GM18873 (cell line): ENCODE measurements around the gene YPEL5.
"Not testable (repeated sequence)": the region's sequence is repeated elsewhere in the genome, so short reads cannot be mapped to it uniquely, and the experiment has no call there.

Source experiments
- ATAC-seq: cut with Tn5 transposase; IDR thresholded peaks from one replicate; pipeline ENCODE4 v1.9.1; 2021; ENCODE audit warnings: mild to moderate bottlenecking, moderate library complexity, moderate number of reproducible peaks; ENCODE audit not compliant: unreplicated experiment, low FRiP score

YPEL5 gene

GRCh38 chr2:30136764-30137444 is 9.9 kb upstream of the YPEL5 start:
- no peak for ATAC-seq

DNA sequence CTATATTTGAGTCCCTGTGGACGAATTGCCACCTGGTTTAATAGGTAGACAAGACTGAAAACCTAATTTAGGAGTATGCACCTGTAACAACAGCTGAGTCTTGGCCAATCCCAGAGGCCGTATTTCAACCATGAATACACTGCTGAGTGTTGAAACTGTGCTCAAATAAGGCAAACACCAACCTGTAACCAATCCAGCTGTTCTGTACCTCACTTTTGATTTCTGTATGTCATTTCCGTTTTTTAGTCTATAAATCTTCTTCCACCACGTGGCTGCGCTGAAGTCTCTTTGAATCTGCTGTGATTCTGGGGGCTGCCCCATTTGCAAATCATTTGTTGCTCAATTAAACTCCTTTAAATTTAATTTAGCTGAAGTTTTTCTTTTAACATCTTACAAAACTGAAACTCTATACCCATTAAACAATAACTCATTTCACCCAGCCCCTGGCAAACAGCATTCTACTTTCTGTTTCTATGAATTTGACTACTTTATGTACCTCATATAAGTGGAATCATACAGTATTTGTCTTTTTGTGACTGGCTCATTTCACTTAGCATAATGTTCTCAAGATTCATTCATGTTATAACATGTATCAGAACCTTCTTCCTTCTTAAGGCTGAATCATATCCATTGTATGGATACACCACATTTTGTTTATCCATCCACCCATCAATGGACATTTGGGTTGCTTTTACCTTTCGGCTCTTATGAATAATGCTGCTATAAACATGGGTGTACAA is 7.5 kb upstream of the YPEL5 start:
- ATAC-seq: peak; percentile 67

DNA sequence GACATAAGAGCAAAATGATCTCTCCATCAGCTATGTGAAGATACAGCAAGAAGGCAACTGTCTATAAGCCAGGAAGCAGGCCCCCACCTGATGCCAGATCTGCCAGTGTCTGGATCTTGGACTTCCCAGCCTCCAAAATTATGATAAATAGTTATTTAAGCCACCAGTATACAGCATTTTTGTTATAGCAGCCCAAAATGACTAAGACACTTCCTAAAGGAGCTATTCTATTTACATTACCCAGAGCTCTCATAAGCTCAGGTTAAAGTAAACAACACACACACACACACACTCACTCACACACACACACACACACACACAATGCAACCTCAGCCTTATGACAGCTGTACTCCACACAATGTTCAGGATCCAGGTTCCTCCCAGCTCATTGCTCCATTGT is 5.7 kb upstream of the YPEL5 start:
- ATAC-seq: no peak

DNA sequence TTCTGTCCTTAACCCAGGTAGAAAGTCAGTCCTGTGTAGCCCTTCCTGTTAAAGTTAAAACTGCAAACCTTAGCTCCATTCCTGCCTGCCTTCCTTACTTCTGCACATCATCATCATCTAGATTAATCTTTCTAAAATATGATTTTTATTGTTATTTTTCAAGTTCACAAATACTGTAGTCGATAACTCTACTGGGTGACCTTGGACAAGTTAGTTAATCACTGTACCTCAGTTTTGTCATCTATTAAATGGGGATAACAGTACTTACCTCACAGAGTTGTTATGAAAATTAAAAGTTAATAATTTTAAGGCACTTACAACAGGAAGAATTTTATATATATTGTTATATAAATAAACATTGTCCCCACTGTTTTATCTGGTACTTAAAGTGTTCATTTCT is 2.5 kb upstream of the YPEL5 start:
- no peak for ATAC-seq

- ATAC-seq: not testable (repeated sequence)
Observed at GRCh38 chr2:30144951-30145350, 1.9 kb upstream of the YPEL5 start.

GRCh38 chr2:30145826-30146336 is 926 bp upstream of the YPEL5 start:
- no peak for ATAC-seq

DNA sequence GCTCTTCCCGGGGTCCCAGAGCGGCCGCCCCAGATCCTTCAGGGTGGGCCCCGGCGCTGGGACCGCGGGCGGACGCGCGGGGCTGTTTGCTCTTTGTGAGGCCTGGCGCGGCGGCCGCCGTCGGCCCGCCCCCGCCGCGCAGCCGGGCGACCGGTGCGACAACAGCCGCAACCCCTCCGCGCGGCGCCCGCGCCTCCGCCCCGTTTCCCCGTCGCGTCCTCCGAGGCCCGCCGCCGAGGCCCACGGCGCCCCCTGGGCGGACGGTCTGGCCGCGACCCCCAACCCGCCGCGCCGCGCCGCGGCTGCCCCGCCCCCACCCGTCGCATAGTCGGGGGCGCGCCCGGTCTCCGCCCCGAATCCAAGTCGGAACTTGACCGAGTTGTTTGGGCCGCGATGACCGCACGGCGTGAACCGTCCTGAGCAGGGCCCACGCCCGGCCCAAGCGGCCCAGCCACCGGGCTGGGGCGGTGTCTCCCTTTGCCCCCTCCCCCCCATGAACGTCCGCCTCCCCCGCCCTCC is 448 bp downstream of the YPEL5 start:
- ATAC-seq: no peak

DNA sequence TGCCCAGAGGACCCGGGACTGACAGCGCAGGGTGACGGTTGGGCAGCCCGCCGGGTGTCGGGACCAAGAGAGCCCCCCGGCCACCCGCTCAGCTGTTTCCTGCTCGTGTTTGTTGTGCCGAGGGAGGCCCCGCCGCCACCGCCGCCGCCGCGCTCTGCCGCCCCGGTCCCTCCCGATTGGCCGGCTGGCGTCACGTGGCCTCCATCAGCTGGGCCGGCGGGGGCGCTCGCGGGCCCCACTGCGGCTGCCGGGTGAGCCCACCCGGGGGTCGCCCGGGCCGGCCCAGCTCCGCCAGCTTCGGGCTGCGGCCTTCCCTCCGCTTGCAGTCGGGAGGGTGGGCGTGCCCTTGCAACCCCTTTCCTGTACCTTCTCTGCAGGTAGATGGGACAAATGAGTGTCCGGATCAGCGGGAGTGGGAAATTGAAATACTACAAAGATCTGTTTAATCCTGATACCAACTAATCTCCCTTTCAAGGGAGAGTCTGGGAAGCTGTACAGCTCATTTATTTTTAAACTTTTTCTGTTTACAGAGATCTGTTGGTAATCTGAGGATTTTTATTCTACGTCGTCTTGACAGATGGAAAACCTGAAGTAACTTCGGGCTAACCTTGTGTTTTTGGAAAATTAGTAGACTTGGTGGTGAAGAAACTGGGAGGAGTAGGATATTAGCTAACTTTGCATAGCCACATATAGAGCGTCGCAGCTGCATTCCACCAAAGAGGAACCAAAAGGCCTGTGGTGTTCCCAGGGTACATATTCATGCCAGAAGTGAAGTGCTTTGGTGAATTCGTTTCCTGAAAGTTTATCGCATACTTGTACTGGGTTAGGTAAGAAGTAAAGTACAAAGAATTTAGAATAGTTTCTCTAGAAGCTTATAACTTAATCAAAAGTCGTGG is 1.2 kb downstream of the YPEL5 start:
- ATAC-seq: no peak

- no peak for ATAC-seq
Observed at GRCh38 chr2:30148850-30149249, 2.0 kb downstream of the YPEL5 start.

- no peak for ATAC-seq
Observed at GRCh38 chr2:30149513-30149912, 2.7 kb downstream of the YPEL5 start.

DNA sequence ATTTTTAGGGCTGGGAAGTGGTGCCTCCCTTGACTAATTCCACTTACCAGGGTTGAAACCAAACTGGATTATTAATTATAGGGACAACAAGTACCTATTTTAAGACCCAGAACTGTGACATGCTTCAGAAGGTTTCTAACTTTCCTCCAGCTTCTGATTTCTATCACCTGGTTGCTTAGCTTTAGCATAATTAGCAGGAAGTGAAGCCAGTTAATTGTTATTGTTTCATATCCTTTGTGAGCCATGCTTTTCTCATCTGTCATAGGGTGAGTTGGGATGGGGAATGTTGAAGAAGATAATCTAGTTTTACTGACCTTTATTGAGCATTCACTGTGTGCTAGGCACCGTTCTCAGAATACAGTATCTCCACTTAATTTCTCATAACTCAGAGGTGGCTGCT is 3.2 kb downstream of the YPEL5 start:
- no peak for ATAC-seq

GRCh38 chr2:30150786-30151185 is 4.0 kb downstream of the YPEL5 start:
- ATAC-seq: no peak

DNA sequence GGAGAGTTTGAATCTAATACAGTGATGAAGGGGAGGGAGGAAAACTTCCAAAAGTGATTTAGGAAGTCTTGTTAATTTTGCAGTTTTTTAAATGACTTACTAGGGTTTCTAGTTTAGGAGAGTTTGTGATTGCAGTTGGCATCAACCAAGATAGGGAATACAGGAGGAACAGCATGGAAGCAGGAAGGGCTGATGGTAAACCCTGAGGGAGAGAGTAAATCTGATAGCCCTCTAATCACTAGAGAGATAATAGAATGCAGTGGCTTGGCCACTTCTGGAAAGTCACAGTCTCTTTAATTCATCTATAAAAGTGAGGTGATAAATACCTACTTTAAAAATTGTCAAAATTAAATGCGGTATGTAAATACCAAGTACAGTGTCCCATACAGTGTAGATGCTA is 5.6 kb downstream of the YPEL5 start:
- no peak for ATAC-seq

GRCh38 chr2:30155202-30155601 is 8.4 kb downstream of the YPEL5 start:
- ATAC-seq: no peak

- ATAC-seq: no peak
Observed at GRCh38 chr2:30155889-30156658, 9.3 kb downstream of the YPEL5 start.

- ATAC-seq: no peak
Observed at GRCh38 chr2:30157616-30158015, 10.8 kb downstream of the YPEL5 start.

DNA sequence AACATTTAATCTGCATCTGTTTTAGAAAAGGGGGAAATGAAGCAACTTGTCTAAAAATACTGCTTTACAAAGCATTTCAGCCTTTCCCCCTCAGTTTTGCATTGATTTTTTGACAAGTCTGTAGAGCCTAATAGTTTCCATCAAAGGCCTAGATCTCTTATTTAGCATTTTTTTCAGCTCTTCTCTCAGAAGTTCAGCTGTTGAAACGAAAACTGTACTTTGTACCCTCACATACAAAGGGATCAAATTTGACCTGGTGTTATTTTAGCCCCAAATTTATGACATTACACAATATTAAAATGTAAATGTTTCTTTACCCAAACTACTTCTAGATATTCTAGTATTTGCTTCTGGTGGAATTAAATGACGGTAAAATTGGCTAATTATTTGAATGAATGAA is 13.0 kb downstream of the YPEL5 start:
- ATAC-seq: no peak

GRCh38 chr2:30161929-30162706 is 15.3 kb downstream of the YPEL5 start:
- no peak for ATAC-seq

DNA sequence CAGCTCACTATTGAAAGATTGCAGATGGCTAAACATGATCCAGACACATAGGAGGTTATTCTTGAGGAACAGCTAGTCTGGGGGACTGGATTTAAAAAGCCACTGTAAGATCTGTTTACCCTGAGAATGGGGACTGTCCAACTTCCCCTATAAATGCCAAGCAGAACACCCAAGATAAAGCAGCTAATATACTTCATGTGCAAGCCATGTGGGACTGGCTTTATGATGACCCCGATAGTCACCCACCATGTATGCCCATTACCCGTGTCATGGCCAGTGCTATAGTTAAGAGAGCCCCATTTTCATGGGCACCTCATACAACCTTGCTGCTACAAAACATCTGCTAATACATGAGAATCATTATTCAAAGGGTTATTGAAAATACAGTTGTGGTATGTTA is 16.0 kb downstream of the YPEL5 start:
- no peak for ATAC-seq
